ENCODE data around the gene COL25A1.
"Not testable (repeated sequence)": the region's sequence is repeated elsewhere in the genome, so short reads cannot be mapped to it uniquely, and the experiment has no call there.

Gene COL25A1

DNA sequence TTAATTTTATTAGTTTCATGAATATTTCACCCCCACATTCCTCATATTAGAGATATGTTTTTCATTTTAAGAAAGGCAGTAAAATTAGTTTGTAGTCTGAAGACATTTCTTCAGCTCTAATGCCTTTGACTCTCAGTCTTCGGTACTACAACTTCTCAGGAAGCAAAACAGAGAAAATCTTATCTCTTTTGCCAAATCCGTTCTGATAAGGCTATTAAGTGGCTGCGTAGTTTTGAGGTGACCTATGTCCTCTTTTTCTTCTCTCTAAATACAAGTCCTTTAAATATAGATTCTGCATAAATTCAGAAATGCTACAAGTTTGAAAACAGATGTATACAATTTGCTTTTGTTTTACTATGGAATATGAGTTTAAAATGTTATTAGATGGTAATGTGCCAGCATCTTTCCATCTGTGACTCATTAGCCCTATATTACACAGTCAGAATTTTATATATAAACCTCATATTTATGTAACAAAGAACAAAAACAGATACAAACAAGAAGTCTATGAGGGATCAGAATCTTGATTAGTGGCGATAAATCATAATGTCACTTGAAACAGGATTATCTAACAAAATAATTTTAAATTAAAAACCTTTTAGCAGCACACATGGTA, 358.4 kb downstream of the COL25A1 start:
- no peak for DNase-seq

DNA sequence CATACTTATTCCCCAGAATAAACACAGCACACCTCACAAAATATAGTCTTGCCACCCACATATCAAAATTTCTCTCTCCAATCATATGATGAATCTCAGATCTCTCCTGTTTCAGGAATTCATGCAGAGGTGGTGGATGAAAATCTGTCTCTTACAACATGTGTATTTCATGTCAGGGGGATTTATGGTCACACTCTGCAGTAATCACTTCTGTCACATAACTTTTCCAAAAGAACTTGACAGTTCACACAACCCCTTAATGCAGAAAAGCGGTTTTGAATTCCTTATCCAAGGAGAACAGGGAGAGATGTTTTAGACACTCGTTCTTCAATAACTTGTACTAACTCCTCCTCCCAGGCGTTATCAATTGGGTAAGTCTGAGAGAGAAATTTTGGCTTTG, 359.1 kb downstream of the COL25A1 start:
- DNase-seq, result no peak

DNA sequence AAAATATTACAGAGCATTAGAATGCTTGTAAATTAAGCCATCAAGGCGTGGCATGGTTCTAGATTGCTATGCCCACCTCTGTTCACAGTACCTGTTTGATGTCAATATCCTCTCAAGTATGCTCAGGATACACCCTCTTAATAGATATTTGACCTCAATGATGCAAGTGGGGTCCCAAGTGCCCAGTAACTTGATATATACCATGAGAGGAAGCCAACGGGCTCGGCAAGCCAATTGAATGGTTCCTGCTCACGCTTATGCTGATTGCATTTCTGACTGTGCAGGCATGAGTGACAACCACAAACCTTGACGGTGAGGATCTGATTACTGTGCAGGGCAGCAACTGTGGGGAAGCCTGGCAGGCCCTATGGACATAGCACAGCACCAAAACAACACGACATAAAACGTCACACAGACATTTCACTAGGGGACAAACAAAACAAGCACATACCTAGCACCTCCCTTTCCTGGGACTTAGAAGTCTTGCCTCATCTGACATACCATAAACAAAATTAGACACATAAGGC, 360.5 kb downstream of the COL25A1 start:
- no peak for DNase-seq

DNA sequence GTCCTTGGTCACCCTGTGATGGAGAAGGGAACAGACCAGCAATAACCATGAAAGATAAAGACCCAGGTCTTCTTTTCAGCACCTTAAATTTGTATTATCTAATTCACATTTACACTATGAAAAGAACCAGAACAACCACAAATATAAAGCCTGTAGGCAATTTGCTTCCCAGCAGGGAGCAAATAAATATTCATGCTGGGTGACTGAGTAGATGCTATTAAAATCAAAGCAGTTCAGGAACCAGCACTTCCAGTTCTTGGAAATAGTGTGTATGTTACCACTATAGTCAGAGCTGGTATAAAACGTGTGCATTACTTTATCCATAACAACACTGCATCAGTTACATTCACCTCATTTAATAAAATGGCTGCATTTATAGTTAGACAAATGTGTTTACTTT, 361.8 kb downstream of the COL25A1 start:
- no peak for DNase-seq

DNA sequence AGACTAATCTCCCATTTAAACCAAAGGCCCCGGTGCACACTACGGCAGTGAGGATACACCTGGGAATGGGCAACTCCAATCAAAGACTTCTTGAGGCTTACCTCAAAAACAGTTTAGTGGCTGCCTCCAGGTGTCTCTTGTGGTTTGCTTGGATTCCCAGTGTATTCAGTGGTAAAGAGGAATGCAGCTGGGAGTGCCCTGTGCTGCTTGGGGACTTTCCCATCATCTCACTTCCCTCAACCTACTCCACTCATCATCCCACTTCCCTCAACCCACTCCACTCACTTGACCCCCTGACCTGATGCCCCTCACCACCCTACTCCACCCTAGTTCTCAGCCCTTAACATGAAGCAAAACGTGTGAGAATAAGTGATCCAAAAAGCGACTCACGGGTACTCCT, 362.3 kb downstream of the COL25A1 start:
- no peak for DNase-seq

DNA sequence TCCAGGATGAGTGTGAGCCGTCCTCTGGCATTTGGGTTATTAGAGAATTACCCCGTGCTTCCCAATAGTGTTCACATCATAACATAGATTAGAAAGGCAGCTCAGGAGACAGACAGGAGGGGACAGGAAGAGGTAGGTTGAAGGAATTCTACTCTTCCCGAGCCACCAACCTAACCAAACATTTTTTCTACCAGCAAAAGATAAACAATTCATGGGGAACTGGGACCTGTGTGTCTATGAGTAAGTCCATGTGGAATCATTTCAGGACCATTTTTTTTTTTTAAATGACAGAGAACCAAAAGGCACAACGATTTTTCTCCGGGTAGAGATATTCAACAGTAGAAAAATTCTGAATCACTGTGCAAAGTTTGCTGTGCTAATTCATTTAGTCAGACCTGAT, 365.4 kb downstream of the COL25A1 start:
- no peak for DNase-seq

DNA sequence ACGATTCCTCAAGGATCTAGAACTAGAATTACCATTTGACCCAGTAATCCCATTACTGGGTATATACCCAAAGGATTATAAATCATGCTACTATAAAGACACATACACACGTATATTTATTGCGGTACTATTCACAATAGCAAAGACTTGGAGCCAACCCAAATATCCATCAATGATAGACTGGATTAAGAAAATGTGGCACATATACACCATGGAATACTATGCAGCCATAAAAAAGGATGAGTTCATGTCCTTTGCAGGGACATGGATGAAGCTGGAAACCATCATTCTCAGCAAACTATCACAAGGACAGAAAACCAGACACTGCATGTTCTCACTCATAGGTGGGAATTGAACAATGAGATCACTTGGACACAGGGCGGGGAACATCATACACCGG, 368.5 kb downstream of the COL25A1 start:
- DNase-seq, result not testable (repeated sequence)

- no peak for DNase-seq
Measured at GRCh38 chr4:108933046-108933445, 369.4 kb downstream of the COL25A1 start.

DNA sequence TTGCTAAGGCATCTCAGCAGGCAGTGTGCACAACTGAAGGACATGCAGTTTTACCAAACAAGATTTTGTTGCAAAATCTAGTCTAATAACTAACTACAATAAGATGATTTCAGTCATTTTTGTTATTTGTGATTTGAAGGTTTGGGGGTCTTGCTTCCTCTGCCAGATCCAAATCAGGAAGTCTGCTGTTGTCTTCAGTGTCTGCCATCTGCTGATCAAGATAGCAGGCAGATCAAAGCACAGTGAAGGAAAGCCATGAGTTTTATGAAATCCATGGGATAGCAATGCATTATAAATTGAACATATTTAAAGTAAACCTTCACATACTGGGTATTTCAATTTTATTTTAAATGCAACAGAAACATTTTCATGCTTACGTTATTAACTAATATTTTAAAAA, 370.5 kb downstream of the COL25A1 start:
- DNase-seq, result no peak

DNA sequence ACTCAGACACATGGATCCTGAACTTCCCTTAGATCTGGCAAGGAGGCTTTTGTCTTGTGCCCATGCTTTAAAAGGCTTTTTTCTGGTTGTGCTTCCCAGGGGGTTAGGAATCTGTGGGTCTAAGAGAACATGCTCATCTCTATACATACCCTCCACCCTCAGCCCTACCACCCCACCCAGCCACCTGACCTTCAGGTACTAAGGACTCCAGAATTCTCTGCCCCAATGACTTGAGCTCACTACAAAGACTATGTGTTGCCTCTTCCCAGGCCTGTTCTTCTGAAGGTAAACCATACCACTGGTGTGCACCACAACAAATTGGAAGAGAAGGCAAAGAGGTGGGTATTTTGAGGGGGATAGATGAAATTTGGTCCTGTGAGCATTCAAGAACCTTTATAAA, 372.3 kb downstream of the COL25A1 start:
- DNase-seq, result no peak

- no peak for DNase-seq
Measured at GRCh38 chr4:108926781-108927180, 375.7 kb downstream of the COL25A1 start.

DNA sequence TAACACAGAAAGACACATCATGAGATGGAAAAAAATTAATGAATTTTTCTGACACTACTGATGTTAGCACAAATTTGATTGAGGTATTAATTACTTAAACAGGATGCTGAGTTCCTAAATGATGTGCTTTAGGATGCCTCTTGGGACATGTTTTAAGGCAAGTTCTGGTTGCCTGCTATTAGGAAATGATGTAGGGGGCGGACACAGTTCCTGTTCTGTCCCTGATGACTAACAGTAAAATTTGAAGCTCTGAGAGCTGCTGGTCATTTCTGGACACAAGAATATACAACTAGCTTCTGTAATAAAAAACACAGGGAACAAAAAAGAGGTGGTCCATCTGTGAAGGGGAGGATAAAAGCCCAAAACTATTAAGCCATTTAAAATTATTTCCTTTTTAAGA, 376.4 kb downstream of the COL25A1 start:
- no peak for DNase-seq

DNA sequence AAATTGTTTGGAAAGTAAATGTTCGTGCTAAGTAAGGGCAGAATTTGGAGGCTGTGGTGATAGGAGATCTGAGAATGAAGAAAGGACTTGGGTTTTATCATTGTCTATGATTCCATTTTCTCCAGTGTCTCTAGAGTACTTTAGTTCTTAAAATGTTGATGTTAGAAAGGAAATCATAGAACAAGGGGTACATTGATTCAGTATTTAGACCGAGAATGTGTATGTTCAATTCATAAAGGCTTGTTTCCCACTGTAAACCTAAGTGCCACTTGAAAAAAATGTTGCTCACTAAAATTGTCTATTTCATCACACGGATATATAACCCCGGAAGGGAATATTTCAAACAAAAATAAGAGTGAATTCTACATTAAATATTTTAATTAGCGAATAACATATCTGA, 380.3 kb downstream of the COL25A1 start:
- DNase-seq, result no peak

DNA sequence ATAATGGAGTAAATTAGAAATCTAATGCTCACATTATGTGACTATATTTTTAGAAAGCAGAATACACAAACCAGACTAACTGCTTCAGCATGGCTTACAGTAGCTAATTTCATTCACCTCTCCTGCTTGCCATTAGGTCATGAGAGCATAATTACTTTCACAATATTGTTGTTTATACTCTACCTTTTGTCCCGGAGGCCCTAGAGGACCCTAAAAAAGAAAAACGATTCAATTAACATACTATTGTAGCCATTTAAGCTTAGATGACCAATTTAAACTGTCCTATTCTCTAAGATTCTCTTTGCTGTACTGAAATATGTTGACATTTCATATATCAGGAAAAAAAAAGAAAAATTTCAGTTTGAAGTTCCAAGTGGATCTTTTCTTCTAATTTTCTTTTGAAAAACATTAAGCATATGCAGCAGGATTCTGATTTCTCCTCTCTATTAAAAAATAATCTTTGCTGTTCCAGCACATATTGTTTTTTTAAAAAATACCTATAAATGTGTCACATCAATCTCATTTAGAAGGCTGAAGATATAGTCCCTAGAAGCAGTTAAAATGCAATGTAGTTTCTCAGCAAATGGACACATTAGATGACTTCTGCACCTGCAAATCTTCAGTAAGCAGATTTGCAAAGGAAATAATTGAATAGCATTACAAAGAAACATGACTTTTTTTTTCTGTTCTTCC, 381.9 kb downstream of the COL25A1 start:
- no peak for DNase-seq

- no peak for DNase-seq
Measured at GRCh38 chr4:108919226-108919893, 383.1 kb downstream of the COL25A1 start.

- no peak for DNase-seq
Measured at GRCh38 chr4:108917255-108917654, 385.2 kb downstream of the COL25A1 start.

DNA sequence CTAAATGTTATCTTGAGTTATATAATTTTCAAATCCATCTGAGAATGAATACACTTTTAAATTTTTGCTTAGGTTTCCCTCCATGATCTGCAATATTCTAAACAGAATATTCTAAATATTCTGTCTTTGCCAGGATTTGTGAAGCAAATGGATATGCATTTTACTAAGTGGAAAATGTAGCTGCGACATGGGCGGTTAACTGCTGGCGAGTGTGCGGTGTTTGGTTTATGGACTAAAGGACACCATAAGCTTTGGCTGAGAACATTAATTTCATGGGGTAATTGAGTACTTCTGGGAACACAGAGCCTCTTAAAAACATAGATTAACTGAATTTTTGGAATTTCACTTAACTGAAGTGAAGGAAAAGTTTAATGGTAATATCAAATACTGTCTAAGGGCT, 385.8 kb downstream of the COL25A1 start:
- DNase-seq, result no peak

DNA sequence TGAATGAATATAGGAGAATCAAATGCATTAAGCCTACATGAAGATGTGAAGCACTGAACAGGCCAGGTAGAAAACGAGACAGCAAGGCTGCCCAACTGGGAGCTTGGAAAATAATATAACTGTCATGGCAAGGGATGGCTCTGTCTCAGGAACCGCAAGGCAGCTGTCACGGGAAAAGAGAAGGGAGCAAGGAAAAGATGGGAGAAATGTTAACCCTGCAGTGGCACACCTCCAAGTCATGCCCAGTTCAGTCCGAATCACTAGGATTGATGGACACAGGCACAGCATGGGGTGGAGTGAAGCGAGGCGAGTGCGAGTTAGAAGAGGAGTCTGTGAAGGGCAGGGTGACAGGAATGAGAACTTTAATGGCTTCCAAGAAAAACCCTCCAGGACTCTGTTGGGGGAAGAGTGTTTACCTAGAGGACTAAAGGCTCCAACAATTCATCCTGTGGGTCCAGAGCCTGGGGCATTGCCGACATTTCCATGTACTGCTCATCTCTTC, 395.5 kb downstream of the COL25A1 start:
- no peak for DNase-seq

DNA sequence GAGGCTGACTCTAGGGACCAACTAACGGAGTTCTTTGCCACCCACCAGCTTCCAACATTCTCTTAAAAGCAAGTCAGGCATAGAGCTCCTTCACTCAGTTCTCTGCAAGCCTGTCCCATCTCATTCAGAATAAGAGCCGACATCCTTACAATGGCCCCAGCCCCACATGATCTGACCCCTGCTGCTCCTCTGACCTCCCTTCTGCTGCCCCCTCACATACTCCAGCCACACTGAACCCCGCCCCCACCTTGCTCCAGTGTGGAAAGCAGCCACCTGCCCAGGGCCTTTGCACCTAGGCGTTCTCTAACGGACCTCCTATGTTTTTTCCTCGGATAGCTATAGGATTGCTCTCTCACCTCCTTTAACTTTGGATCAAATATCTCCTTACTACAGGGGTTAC, 396.5 kb downstream of the COL25A1 start:
- no peak for DNase-seq

DNA sequence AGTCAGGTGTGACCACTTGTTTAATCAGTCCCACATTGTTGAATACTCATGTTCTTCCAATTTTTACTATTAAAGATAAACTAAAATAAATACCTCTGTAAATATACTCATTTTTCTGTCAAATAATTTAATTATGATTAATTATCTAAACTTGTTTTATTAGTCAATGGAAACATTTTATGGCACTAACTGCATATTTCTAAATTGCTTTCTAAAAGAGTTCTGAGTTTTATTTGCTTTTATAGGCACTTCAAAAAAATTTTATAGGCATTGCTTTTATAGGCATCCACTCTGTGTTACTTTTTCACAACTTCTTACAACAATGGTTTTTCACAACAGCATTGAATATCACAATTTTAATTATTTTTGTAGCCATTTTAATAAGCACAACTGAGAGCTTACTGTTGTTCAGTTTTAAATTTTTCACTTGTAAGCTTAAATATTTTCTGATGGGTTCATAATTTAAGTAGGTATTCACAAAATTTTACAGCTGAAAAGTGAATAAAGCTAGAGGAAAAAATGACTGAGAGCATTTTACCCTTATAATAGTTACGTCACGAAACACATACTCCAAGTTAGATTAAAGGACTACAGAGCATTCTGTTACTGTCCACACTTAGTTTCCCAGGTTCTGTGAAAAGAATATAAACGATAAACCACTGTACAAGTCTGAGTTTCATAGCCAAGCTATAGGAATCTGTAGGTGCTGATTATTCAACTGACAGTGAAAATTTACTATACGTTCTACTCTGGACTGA, 398.8 kb downstream of the COL25A1 start:
- no peak for DNase-seq

DNA sequence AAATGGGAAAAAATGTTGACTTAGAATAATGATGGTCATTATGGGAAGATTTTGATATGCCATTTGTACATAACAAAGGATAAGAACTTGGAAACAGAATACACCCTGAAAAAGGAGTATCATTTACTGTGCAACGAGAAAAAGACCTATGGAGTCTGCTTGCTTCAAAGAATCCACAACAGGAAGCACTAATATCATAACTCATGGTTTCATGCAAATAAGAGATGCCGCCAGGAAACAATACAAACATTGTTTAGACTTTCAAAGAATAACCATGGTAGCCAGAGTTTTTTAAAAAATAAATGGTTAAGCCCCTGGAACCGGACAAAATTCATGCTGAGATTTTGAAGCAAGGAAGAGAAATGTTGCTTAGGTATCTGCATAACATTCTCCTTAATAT, 399.7 kb downstream of the COL25A1 start:
- no peak for DNase-seq

GRCh38 chr4:108901291-108901690, 401.2 kb downstream of the COL25A1 start:
- no peak for DNase-seq

DNA sequence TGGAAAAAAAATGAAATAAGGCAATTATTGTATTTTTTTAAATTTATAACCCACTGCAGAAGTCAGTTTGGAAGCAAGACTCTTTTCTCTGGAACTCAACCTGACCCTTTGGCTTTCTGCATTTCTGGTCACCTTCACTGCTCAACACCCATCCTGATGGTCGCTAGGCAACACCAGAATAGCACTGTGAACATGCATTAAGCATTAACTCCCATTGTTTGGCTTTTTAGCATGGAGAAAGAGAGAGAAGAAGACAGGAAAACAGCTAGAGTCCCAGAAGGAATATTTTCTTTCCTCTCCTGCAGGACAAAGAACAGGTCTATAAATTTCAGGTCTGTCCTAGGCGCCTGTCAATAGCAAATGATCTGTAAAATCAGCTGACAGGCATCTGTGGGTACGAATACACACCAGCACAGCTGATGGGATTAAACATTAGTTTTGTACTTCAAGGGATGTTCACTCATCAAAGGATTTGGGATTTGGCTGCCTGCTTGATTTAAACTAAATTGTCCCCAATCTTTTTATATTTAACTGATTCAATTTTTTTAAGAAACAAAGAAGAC, 402.4 kb downstream of the COL25A1 start:
- no peak for DNase-seq
